SK-N-MC (cell line): ENCODE data around the gene ARID1A.
A peak's percentile ranks its signal among the peaks of the same experiment; 100 is the strongest.

ENCODE experiments used
- DNase-seq: peaks from one replicate; pipeline ENCODE4 v3.0.0-alpha.2; 2011; ENCODE audit warnings: low read depth, low spot score
- H3K27ac ChIP-seq: fragments of 200-600 bp; sonication (generic); 2 replicates; pipeline ENCODE4 v1.5.1; 2016; ENCODE audit warnings: mixed run types
- H3K36me3 ChIP-seq: fragments of 200-600 bp; sonication (generic); 2 replicates; pipeline ENCODE4 v1.6.1; 2017; ENCODE audit warnings: antibody characterized with exemption, low read length, mixed read lengths; ENCODE audit not compliant: insufficient read depth
- H3K4me3 ChIP-seq: fragments of 200-600 bp; sonication (generic); 2 replicates; pipeline ENCODE4 v1.5.1; 2016
- H3K9ac ChIP-seq: fragments of 200-600 bp; sonication (generic); 2 replicates; pipeline ENCODE4 v1.8.0; 2017; ENCODE audit warnings: mixed run types, mixed read lengths; ENCODE audit not compliant: insufficient read length
- H3K9me3 ChIP-seq: fragments of 200-600 bp; sonication (generic); 2 replicates; pipeline ENCODE4 v1.6.1; 2017; ENCODE audit warnings: low read depth, mild to moderate bottlenecking, antibody characterized with exemption, low read length, moderate library complexity, mixed read lengths
- EZH2 ChIP-seq: fragments of 200-600 bp; sonication (generic); IDR thresholded peaks from one replicate; pipeline ENCODE4 v1.6.1; 2017; ENCODE audit warnings: antibody characterized with exemption
- FOXP2 ChIP-seq: optimal IDR thresholded peaks from 2 replicates; pipeline ENCODE3; 2011; ENCODE audit warnings: mild to moderate bottlenecking, moderate library complexity; ENCODE audit not compliant: insufficient read depth; ENCODE audit errors: extremely low read length, control extremely low read depth
- POLR2AphosphoS5 ChIP-seq: IDR thresholded peaks from 2 replicates; pipeline ENCODE4 v1.6.1; 2012; ENCODE audit warnings: mild to moderate bottlenecking, low read depth, low read length, borderline replicate concordance

ARID1A gene

GRCh38 chr1:26752519-26752918, 56.7 kb downstream of the ARID1A start:
- TF ChIP-seq FOXP2 (no peak), EZH2 (no peak), POLR2AphosphoS5 (no peak)
- Histone ChIP-seq H3K4me3 (no peak overlapping the region), H3K36me3 (peaks cover 90% of the 10 kb centered on the region), H3K9me3 (no peaks in the 10 kb centered on the region), H3K27ac (no peak overlapping the region), H3K9ac (no peak overlapping the region)
- no peak for DNase-seq

- no peak for DNase-seq
- TF ChIP-seq FOXP2 (no peak), POLR2AphosphoS5 (no peak)
- Histone ChIP-seq H3K9me3 (no peaks in the 10 kb centered on the region), H3K4me3 (no peak overlapping the region), H3K27ac (no peak overlapping the region), H3K36me3 (peaks cover 93% of the 10 kb centered on the region), H3K9ac (no peak overlapping the region)
These were observed 58.5 kb downstream of the ARID1A start for GRCh38 chr1:26754086-26754874.

GRCh38 chr1:26758358-26758757, 62.5 kb downstream of the ARID1A start:
- H3K27ac ChIP-seq, result no peak overlapping the region
- no peak overlapping the region for H3K9ac ChIP-seq
- TF ChIP-seq POLR2AphosphoS5 (no peak), EZH2 (no peak), FOXP2 (no peak)
- H3K4me3 ChIP-seq, result no peak overlapping the region
- H3K36me3 ChIP-seq, result peaks cover 95% of the 10 kb centered on the region
- DNase-seq, result no peak
- H3K9me3 ChIP-seq, result no peaks in the 10 kb centered on the region

- H3K4me3 ChIP-seq, result no peak overlapping the region
- no peak overlapping the region for H3K27ac ChIP-seq
- peaks cover 92% of the 10 kb centered on the region for H3K36me3 ChIP-seq
- no peak for TF ChIP-seq EZH2
- no peak for TF ChIP-seq POLR2AphosphoS5
- no peak for TF ChIP-seq FOXP2
- H3K9me3 ChIP-seq, result no peaks in the 10 kb centered on the region
- no peak for DNase-seq
- H3K9ac ChIP-seq, result no peak overlapping the region
These were observed 63.7 kb downstream of the ARID1A start for GRCh38 chr1:26759531-26759930.

- no peak for DNase-seq
- TF ChIP-seq FOXP2, result no peak
- TF ChIP-seq EZH2, result no peak
- TF ChIP-seq POLR2AphosphoS5, result no peak
- H3K9me3 ChIP-seq, result no peaks in the 10 kb centered on the region
- no peak overlapping the region for H3K9ac ChIP-seq
- H3K36me3 ChIP-seq, result peaks cover 92% of the 10 kb centered on the region
- no peak overlapping the region for H3K27ac ChIP-seq
- no peak overlapping the region for H3K4me3 ChIP-seq
These were observed 65.4 kb downstream of the ARID1A start for GRCh38 chr1:26761217-26761616.

GRCh38 chr1:26767714-26768113, 71.9 kb downstream of the ARID1A start:
- Histone ChIP-seq H3K9ac (no peak overlapping the region), H3K9me3 (no peaks in the 10 kb centered on the region), H3K27ac (no peak overlapping the region), H3K4me3 (no peak overlapping the region), H3K36me3 (peaks cover 95% of the 10 kb centered on the region)
- DNase-seq, result no peak
- TF ChIP-seq EZH2 (no peak), POLR2AphosphoS5 (no peak), FOXP2 (no peak)

- no peak for DNase-seq
- peaks cover 96% of the 10 kb centered on the region for H3K36me3 ChIP-seq
- no peak for TF ChIP-seq POLR2AphosphoS5
- no peak for TF ChIP-seq FOXP2
- no peak for TF ChIP-seq EZH2
- no peaks in the 10 kb centered on the region for H3K9me3 ChIP-seq
- no peak overlapping the region for H3K4me3 ChIP-seq
- H3K27ac ChIP-seq, result 0 out of 2 replicates have a peak overlapping the region, but pooled peaks have one; percentile 0
- no peak overlapping the region for H3K9ac ChIP-seq
These were observed 72.9 kb downstream of the ARID1A start for GRCh38 chr1:26768755-26769154.

GRCh38 chr1:26771285-26771642, 75.4 kb downstream of the ARID1A start:
- H3K36me3 ChIP-seq, result peaks cover 100% of the 10 kb centered on the region
- no peak for DNase-seq
- no peak for TF ChIP-seq FOXP2
- no peak for TF ChIP-seq EZH2
- no peak for TF ChIP-seq POLR2AphosphoS5
- no peak overlapping the region for H3K27ac ChIP-seq
- H3K9me3 ChIP-seq, result no peaks in the 10 kb centered on the region
- no peak overlapping the region for H3K9ac ChIP-seq
- no peak overlapping the region for H3K4me3 ChIP-seq

GRCh38 chr1:26771643-26772321, 76.0 kb downstream of the ARID1A start:
- no peak overlapping the region for H3K9ac ChIP-seq
- H3K27ac ChIP-seq, result no peak overlapping the region
- no peak for TF ChIP-seq FOXP2
- TF ChIP-seq POLR2AphosphoS5, result peak; percentile 10; the same call in 1 of the 2 replicates
- peaks cover 100% of the 10 kb centered on the region for H3K36me3 ChIP-seq
- no peak for DNase-seq
- no peak overlapping the region for H3K4me3 ChIP-seq
- H3K9me3 ChIP-seq, result no peaks in the 10 kb centered on the region

GRCh38 chr1:26772687-26773086, 76.9 kb downstream of the ARID1A start:
- no peak for DNase-seq
- Histone ChIP-seq H3K9ac (no peak overlapping the region), H3K27ac (no peak overlapping the region), H3K9me3 (no peaks in the 10 kb centered on the region), H3K4me3 (no peak overlapping the region), H3K36me3 (peaks cover 100% of the 10 kb centered on the region)
- TF ChIP-seq FOXP2 (no peak), POLR2AphosphoS5 (no peak), EZH2 (no peak)
